ENCODE results near the gene WDR11.

Gene WDR11

DNA sequence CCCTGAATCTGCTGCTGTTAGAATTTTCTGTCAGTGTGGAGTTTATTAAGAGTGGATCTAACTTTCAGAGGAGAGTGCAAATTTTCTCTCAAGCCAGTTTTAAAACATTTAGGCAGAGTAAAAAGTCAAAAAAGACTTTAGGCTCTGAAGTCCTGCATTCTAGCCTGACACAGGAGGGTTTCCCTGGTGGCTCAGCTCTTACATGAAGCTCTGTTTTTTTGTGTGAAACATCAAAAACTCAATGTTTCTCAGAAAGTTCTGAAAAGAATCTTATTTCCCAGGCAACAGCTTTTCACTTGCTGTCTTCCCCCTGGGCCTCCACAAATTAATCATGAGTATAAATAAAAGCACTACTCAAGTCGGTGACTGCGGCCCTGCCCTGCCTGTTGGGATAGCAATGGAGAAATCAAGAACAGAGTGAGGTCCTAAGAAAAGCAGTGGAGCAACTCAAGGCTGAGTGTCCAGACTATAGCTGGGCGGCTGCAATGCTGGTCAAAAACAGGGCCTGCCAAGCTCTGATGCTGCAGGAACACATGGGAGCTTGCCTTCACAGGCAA is 22.3 kb upstream of the WDR11 start:
- Mint-ChIP-seq H3K27ac (no peak overlapping the region), H3K9me3 (no peaks in the 10 kb centered on the region), H3K4me3 (no peak overlapping the region), H3K36me3 (ENCODE audit: low read depth) (no peaks in the 10 kb centered on the region), H3K27me3 (peaks cover 13% of the 10 kb centered on the region), H3K4me1 (ENCODE audit: low read depth) (peaks cover 29% of the 10 kb centered on the region)
- intact Hi-C loops (cut with micrococcal nuclease), result no loop called here

- Mint-ChIP-seq H3K36me3 (ENCODE audit: low read depth) (no peaks in the 10 kb centered on the region), H3K4me3 (no peak overlapping the region), H3K27me3 (peaks cover 13% of the 10 kb centered on the region), H3K4me1 (ENCODE audit: low read depth) (peaks cover 8% of the 10 kb centered on the region), H3K27ac (no peak overlapping the region), H3K9me3 (no peaks in the 10 kb centered on the region)
- intact Hi-C loops (cut with micrococcal nuclease), result no loop called here
Measured at GRCh38 chr10:120832106-120832505, 19.1 kb upstream of the WDR11 start.

- intact Hi-C loops (cut with micrococcal nuclease), result no loop called here
- H3K27ac Mint-ChIP-seq, result no peak overlapping the region
- no peaks in the 10 kb centered on the region for H3K36me3 Mint-ChIP-seq (ENCODE audit: low read depth)
- H3K4me1 Mint-ChIP-seq (ENCODE audit: low read depth), result no peaks in the 10 kb centered on the region
- no peak overlapping the region for H3K4me3 Mint-ChIP-seq
- no peaks in the 10 kb centered on the region for H3K9me3 Mint-ChIP-seq
- H3K27me3 Mint-ChIP-seq, result peaks cover 13% of the 10 kb centered on the region
Measured at GRCh38 chr10:120833222-120833928, 17.8 kb upstream of the WDR11 start.

DNA sequence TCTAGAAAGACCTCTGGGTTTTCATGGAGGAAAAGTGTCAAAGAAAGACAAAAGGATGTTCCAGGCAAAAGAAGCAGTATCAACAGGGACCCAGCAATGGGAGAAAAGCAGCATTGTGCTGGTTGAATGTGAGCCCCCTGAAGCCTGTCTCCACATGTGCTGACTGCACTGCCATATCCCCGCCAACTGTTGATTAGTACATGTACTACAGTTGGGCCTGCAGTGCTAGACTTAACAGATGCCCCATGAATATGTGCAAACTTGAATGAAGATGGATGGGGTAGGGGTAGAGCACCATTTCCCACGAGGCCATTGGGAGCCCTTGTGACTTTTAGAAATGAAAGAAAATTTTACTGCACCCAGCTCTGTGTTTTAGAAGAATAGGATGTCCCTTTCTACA is 15.6 kb upstream of the WDR11 start:
- Mint-ChIP-seq H3K27me3 (peaks cover 11% of the 10 kb centered on the region), H3K4me1 (ENCODE audit: low read depth) (no peaks in the 10 kb centered on the region), H3K27ac (no peak overlapping the region), H3K4me3 (no peak overlapping the region), H3K9me3 (no peaks in the 10 kb centered on the region), H3K36me3 (ENCODE audit: low read depth) (no peaks in the 10 kb centered on the region)
- intact Hi-C loops (cut with micrococcal nuclease), result no loop called here

DNA sequence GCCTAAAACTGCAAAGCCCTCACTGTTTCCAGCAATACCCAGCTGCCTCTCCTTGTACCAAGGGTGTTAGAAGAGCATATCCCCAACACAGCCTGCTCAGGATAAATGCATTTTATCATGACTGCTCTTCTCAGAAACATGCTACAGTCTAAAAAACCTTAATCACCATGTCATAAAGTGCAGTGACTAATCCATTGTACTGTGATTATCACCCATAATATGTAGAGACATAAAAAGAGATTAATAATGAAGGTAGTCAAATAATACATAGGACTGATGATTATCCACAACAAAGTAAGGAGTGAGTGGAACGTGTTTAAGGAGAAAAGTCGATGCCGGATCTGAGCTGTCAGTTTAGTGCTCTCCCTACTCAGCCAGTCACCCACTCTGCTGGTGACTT is 12.2 kb upstream of the WDR11 start:
- intact Hi-C loops (cut with micrococcal nuclease), result no loop called here
- Mint-ChIP-seq H3K36me3 (ENCODE audit: low read depth) (no peaks in the 10 kb centered on the region), H3K9me3 (no peaks in the 10 kb centered on the region), H3K4me3 (no peak overlapping the region), H3K27ac (no peak overlapping the region), H3K27me3 (no peaks in the 10 kb centered on the region), H3K4me1 (ENCODE audit: low read depth) (no peaks in the 10 kb centered on the region)

DNA sequence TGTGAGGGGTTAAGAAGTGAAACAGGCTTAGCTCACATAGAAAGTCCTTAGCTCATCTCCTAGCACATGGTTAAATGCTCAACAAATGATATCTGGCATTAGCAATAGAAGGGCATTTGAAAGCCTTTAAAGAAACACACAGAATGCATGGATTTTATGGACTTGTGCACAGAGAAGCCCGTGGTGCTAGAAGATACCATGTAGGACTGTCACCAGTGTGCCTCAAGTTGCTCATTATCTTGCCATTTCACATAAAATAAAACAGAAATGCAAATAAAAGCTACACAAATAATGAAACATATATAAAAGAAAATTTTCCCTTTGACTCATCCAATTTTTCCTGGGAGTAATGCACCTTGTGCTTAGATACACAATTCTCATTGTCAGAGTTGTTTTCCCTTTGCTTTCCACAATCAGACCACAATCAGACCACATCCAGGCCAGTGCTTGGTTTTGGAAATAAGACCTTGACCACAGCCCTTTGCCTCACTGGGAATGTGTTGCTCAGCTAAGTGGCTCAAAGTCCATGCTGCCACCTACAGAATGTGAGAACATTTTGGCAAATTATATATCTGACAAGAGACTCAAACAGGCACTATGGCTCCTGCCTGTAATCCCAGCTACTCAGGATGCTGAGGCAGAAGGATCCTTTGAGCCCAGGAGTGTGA is 9.5 kb upstream of the WDR11 start:
- Mint-ChIP-seq H3K27me3 (peaks cover 2% of the 10 kb centered on the region), H3K27ac (no peak overlapping the region), H3K4me1 (ENCODE audit: low read depth) (no peaks in the 10 kb centered on the region), H3K4me3 (no peak overlapping the region), H3K9me3 (no peaks in the 10 kb centered on the region), H3K36me3 (ENCODE audit: low read depth) (no peaks in the 10 kb centered on the region)
- intact Hi-C loops (cut with micrococcal nuclease), result no loop called here

DNA sequence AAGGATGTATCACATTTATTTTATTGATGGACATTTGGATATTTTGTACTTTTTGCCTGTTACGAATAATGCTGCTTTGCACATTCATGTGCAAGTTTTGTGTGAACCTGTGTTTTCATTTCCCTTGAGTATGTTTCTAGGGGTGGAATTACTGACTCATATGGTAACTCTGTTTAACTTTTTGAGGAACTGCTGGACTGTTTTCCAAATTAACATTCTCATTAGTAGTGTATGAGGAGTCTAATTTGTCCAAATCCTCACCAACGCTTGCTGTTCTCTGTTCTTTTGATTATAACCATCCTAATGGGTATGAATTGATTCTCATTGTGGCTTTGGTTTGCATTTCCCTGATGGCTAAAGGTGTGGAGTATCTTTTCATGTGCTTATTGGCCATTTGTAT is 3.2 kb downstream of the WDR11 start:
- no peak overlapping the region for H3K4me3 Mint-ChIP-seq
- no peak overlapping the region for H3K27ac Mint-ChIP-seq
- H3K27me3 Mint-ChIP-seq, result no peaks in the 10 kb centered on the region
- intact Hi-C loops (cut with micrococcal nuclease), result no loop called here
- H3K36me3 Mint-ChIP-seq (ENCODE audit: low read depth), result peaks cover 51% of the 10 kb centered on the region
- H3K4me1 Mint-ChIP-seq (ENCODE audit: low read depth), result peaks cover 47% of the 10 kb centered on the region
- no peaks in the 10 kb centered on the region for H3K9me3 Mint-ChIP-seq

DNA sequence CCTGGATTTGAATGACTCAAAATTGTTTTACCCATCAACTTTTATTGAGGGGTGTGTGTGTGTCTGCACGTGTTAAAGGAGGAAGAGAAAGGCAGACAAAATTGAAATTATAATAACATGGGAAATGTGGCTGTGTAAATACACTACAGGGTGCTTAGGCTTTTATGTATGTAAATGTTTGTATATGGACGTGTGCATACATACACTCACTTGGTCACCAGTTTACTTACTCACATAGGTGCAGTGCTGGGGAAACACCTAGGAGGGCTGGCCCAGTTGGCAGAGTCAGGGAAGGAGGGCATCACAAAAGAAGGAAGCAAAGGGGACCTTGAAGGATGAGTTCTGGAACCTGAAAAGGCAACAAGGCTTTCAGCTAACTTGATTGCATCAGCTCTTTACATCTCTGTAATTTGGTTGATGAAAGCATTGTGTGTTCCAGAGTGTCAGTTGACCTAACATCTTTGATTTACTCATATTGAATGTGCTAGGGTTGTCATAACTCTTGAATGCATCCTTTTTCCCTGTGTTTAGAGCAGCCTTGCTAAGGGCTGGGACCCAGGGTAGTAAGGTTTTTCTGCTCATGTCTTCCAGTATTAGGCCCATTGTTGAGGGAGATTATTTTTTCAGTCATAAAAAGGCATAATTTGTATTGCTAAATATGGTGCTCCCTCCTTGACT is 10.2 kb downstream of the WDR11 start:
- Mint-ChIP-seq H3K4me3 (no peak overlapping the region), H3K36me3 (ENCODE audit: low read depth) (peaks cover 59% of the 10 kb centered on the region), H3K9me3 (no peaks in the 10 kb centered on the region), H3K4me1 (ENCODE audit: low read depth) (peaks cover 7% of the 10 kb centered on the region), H3K27ac (no peak overlapping the region), H3K27me3 (no peaks in the 10 kb centered on the region)
- intact Hi-C loops (cut with micrococcal nuclease), result loop anchor here (10.0 kb wide), 1 partner anchor 437 kb away; no protein-coding TSS in a partner anchor

- H3K27ac Mint-ChIP-seq, result no peak overlapping the region
- H3K36me3 Mint-ChIP-seq (ENCODE audit: low read depth), result peaks cover 66% of the 10 kb centered on the region
- no peaks in the 10 kb centered on the region for H3K4me1 Mint-ChIP-seq (ENCODE audit: low read depth)
- intact Hi-C loops (cut with micrococcal nuclease), result no loop called here
- no peaks in the 10 kb centered on the region for H3K9me3 Mint-ChIP-seq
- no peak overlapping the region for H3K4me3 Mint-ChIP-seq
- no peaks in the 10 kb centered on the region for H3K27me3 Mint-ChIP-seq
Measured at GRCh38 chr10:120873741-120874140, 22.6 kb downstream of the WDR11 start.

DNA sequence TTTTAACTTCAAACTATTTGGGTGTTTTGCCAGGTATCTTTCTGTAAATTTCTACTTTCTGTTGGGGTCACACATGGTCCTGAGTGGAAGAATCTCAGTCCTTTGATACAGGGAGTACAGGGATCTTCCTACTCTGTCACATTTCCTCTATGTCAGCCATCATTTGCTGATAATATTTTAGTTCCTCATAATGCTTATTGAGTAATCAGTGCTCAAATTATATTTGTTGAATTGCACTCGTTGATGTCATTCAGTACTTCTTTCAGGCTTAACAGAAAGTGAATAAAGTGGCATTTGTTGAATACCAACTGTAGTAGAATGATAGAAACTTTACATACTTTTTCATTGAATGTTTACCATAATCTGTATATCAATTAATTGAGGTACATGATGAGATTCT is 31.9 kb downstream of the WDR11 start:
- no peaks in the 10 kb centered on the region for H3K4me1 Mint-ChIP-seq (ENCODE audit: low read depth)
- H3K27ac Mint-ChIP-seq, result no peak overlapping the region
- H3K27me3 Mint-ChIP-seq, result no peaks in the 10 kb centered on the region
- intact Hi-C loops (cut with micrococcal nuclease), result no loop called here
- H3K9me3 Mint-ChIP-seq, result no peaks in the 10 kb centered on the region
- H3K4me3 Mint-ChIP-seq, result no peak overlapping the region
- peaks cover 61% of the 10 kb centered on the region for H3K36me3 Mint-ChIP-seq (ENCODE audit: low read depth)

- peaks cover 7% of the 10 kb centered on the region for H3K4me1 Mint-ChIP-seq (ENCODE audit: low read depth)
Measured at GRCh38 chr10:120887482-120887881, 36.3 kb downstream of the WDR11 start.

GRCh38 chr10:120891365-120891764 is 40.2 kb downstream of the WDR11 start:
- Mint-ChIP-seq H3K27me3 (no peaks in the 10 kb centered on the region), H3K4me1 (ENCODE audit: low read depth) (peaks cover 7% of the 10 kb centered on the region), H3K9me3 (no peaks in the 10 kb centered on the region), H3K27ac (no peak overlapping the region), H3K36me3 (ENCODE audit: low read depth) (peaks cover 80% of the 10 kb centered on the region), H3K4me3 (no peak overlapping the region)
- intact Hi-C loops (cut with micrococcal nuclease), result no loop called here

More at GRCh38 chr10:120887482-120887881, 36.3 kb downstream of the WDR11 start:
- Mint-ChIP-seq H3K4me3 (no peak overlapping the region), H3K36me3 (ENCODE audit: low read depth) (peaks cover 77% of the 10 kb centered on the region), H3K27ac (no peak overlapping the region), H3K9me3 (no peaks in the 10 kb centered on the region), H3K27me3 (no peaks in the 10 kb centered on the region)
- intact Hi-C loops (cut with micrococcal nuclease), result no loop called here

DNA sequence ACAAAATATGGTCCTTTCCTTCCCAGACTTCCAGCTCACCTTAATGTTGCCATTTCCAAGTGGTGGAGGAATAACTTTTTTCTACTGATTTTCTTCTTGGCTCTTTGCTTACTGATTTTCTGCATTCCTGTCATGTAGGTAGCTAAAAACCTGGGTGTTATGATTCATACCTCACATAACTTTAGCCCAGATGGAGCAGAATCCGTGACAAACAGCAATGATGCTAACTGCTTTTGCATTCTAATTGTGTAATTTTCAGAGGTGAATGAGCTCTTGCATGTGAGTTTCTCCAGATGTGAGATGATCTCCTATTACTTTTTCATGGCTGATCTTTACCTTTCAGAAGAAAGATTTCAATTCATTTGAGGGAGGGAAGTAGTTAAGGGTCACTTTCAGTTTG is 43.4 kb downstream of the WDR11 start:
- Mint-ChIP-seq H3K4me1 (ENCODE audit: low read depth) (no peaks in the 10 kb centered on the region), H3K27me3 (no peaks in the 10 kb centered on the region), H3K36me3 (ENCODE audit: low read depth) (peaks cover 80% of the 10 kb centered on the region), H3K9me3 (no peaks in the 10 kb centered on the region), H3K27ac (no peak overlapping the region), H3K4me3 (no peak overlapping the region)
- intact Hi-C loops (cut with micrococcal nuclease), result no loop called here

DNA sequence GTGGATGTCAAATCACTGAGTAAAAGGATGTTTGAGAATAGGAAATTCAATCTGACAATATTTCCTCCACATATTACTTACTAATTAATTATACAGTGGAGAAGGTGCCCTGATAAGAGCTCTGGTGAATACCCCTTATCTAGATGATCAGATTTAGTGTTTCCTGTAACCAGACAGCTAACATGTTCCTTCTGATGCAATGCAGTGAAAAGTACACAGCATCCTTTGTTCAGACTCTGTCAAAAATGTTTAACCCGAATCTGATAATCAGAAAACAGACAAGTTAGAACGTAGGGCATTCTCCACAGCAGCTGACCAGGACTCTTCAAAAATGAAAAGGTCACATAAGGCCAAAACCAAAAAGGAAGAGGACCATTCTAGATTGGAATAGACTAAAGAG is 46.2 kb downstream of the WDR11 start:
- Mint-ChIP-seq H3K4me1 (ENCODE audit: low read depth) (no peaks in the 10 kb centered on the region), H3K36me3 (ENCODE audit: low read depth) (peaks cover 80% of the 10 kb centered on the region), H3K27ac (no peak overlapping the region), H3K9me3 (no peaks in the 10 kb centered on the region), H3K27me3 (no peaks in the 10 kb centered on the region), H3K4me3 (no peak overlapping the region)
- intact Hi-C loops (cut with micrococcal nuclease), result no loop called here
